ENCODE data around the gene EN2. TPM values are rescaled to one million over a fixed set of nuclear protein-coding genes. Genes with fewer than 3 reads are reported as not detected.

The EN2 gene
- total and polyA plus RNA-seq, 2 of the 13 experiments (the other 11 are each of a cell fraction or from before 2014, with no cell fraction given), result not detected

GRCh38 chr7:155437836-155438235, 20.1 kb upstream of the EN2 start (continued):
- TF ChIP-seq ZNF142 (CRISPR knock-in tag; IDR thresholded peaks at IDR 0.05), result no peak
- TF ChIP-seq FUBP1 (CRISPR knock-in tag; IDR thresholded peaks at IDR 0.05; ENCODE audit: borderline replicate concordance), result no peak
- TF ChIP-seq FOXP1 (IDR thresholded peaks at IDR 0.05), result no peak
- no peak for TF ChIP-seq FOXP1 (CRISPR knock-in tag; IDR thresholded peaks at IDR 0.05)
- no peak for TF ChIP-seq POLR2A (IDR thresholded peaks at IDR 0.05; ENCODE audit: insufficient read depth in 1 of 2, low read depth in 2 of 2, low read length in 2 of 2)
- TF ChIP-seq ZNF570 (CRISPR knock-in tag; IDR thresholded peaks at IDR 0.05; ENCODE audit: borderline replicate concordance), result no peak
- no peak for TF ChIP-seq GRHL1 (CRISPR knock-in tag; conservative IDR thresholded peaks at IDR 0.05)

Measured in HepG2 (cell line).